ENCODE results near the gene SORCS3.

SORCS3 gene

DNA sequence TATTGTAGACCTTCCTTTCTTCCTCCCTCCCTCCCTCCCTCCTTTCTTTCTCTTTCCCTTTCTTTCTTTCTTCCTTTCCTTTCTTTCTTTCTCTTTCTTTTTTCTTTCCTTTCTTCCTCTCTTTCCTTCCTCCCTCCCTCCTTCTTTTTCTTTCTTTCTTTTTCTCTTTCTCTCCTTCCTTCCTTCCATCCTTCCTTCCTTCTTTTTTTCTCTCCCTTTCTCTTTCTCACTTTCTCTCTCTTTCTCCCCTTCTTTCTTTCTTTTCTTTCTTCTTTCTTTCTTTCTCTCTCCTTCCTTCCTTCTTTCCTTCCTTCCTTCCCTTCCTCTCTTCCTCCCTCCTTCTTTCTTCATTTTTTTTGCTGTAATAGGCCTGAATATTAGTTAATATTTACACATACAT lies 638.0 kb downstream of the SORCS3 start:
- no peak for DNase-seq

- no peak for DNase-seq
These were observed 639.8 kb downstream of the SORCS3 start for GRCh38 chr10:105280895-105281294.

- DNase-seq = no peak
These were observed 643.6 kb downstream of the SORCS3 start for GRCh38 chr10:105284476-105285215.

DNA sequence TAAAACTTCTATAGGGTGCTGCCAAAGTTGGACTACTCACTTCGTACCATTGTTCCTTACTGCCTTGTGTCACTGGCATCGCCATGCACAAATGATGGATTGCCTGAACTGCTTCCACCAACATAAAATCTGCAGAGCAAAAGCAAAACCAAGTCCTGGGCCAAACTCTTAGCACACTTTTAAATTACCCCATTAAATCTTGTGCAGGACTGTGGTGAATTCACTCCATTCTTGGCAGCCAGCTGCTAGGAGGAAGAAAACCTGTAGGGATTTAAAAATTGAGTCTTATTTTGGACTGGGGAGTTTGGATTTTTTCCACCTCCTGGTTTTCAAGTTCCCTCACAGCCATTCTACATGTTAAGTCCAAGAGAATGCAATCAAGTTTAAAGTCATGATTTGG lies 646.9 kb downstream of the SORCS3 start:
- no peak for DNase-seq

DNA sequence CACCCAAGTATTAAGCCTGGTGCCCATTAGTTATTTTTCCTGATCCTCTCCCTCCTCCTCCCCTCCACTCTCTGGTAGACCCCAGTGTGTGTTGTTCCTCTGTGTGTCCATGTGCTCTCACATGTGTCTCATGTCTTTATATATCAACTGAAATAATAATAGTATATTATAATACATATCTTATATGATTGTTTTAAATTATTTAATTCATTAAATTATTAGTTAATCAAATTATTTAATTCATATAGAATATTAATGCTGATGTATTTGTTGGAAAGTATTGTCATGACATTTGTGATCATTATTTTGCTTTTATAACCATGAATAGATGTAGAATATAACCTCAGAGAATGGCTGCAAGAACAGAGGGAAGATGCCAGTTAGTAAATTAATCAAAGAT lies 647.5 kb downstream of the SORCS3 start:
- no peak for DNase-seq

GRCh38 chr10:105291571-105291970 lies 650.5 kb downstream of the SORCS3 start:
- DNase-seq = no peak

GRCh38 chr10:105292236-105292635 lies 651.1 kb downstream of the SORCS3 start:
- DNase-seq = no peak
